HL-60/S4 treated with retinoic acid at 250 ng/mL for 4 days and 3 days (cell line): ENCODE results near the gene NBEAL2.

Experiments used
- in situ Hi-C: fragments of 300-500 bp; cut with MboI; formaldehyde crosslinking; loops from 2 replicates; pipeline ENCODE4 v1.7.0; 2022; ENCODE audit warnings: low sequenced_read_pairs

NBEAL2 gene

GRCh38 chr3:46978985-46979944 is at the start of gene NBEAL2:
Gene NBEAL2 (plus strand): TSS chr3:46979666. CDS start chr3:46979862, 196 bp downstream.
- in situ Hi-C loops: no loop called here

GRCh38 chr3:46930166-46930944 is 49.1 kb upstream of the NBEAL2 start:
- in situ Hi-C loops: no loop called here

- in situ Hi-C loops: no loop called here
Measured at GRCh38 chr3:46930945-46931403, 48.5 kb upstream of the NBEAL2 start.

GRCh38 chr3:46931631-46932331 is 47.7 kb upstream of the NBEAL2 start:
- in situ Hi-C loops: no loop called here

- in situ Hi-C loops: no loop called here
Measured at GRCh38 chr3:46932455-46933225, 46.8 kb upstream of the NBEAL2 start.

- in situ Hi-C loops: no loop called here
Measured at GRCh38 chr3:46933261-46933660, 46.2 kb upstream of the NBEAL2 start.

GRCh38 chr3:46934072-46934471 is 45.4 kb upstream of the NBEAL2 start:
- in situ Hi-C loops: no loop called here

- in situ Hi-C loops: no loop called here
Measured at GRCh38 chr3:46934498-46935167, 44.8 kb upstream of the NBEAL2 start.

GRCh38 chr3:46935168-46935858 is 44.2 kb upstream of the NBEAL2 start:
- in situ Hi-C loops: no loop called here

GRCh38 chr3:46935989-46936558 is 43.4 kb upstream of the NBEAL2 start:
- in situ Hi-C loops: no loop called here

- in situ Hi-C loops: no loop called here
Measured at GRCh38 chr3:46936733-46937250, 42.7 kb upstream of the NBEAL2 start.

- in situ Hi-C loops: no loop called here
Measured at GRCh38 chr3:46938118-46938517, 41.3 kb upstream of the NBEAL2 start.

GRCh38 chr3:46939578-46940445 is 39.7 kb upstream of the NBEAL2 start:
- in situ Hi-C loops: no loop called here

GRCh38 chr3:46942076-46942475 is 37.4 kb upstream of the NBEAL2 start:
- in situ Hi-C loops: no loop called here

- in situ Hi-C loops: no loop called here
Measured at GRCh38 chr3:46942481-46943236, 36.8 kb upstream of the NBEAL2 start.

GRCh38 chr3:46943237-46944187 is 36.0 kb upstream of the NBEAL2 start:
- in situ Hi-C loops: no loop called here
